Activated naive CD4-positive, alpha-beta T cell treated with anti-CD3 and anti-CD28 coated beads for 36 hours (primary cell): Measurements from ENCODE around the gene TRAPPC2. TPM values are rescaled to one million over a fixed set of nuclear protein-coding genes. Genes with fewer than 3 reads are reported as not detected.
"Not testable (repeated sequence)": the region's sequence is repeated elsewhere in the genome, so short reads cannot be mapped to it uniquely, and the experiment has no call there.

Experiments
- CTCF ChIA-PET: fragments of 350-600 bp; sonication (Branson Sonifier 250); formaldehyde crosslinking; loops from one replicate; lab custom pipeline; 2021; ENCODE audit warnings: antibody characterized with exemption; lab: Charles Lee
- DNase-seq: peaks from one replicate; pipeline ENCODE4 v3.0.0-alpha.2; 2020
- H3K27ac Mint-ChIP-seq: one replicate; pipeline ENCODE4 v1.8.0; 2021; ENCODE audit warnings: mild to moderate bottlenecking, mixed read lengths
- H3K27me3 Mint-ChIP-seq: one replicate; pipeline ENCODE4 v1.8.0; 2021; ENCODE audit warnings: low read depth, mixed read lengths
- H3K36me3 Mint-ChIP-seq: one replicate; pipeline ENCODE4 v1.8.0; 2021; ENCODE audit warnings: low read depth, mixed read lengths
- H3K4me1 Mint-ChIP-seq: one replicate; pipeline ENCODE4 v1.8.0; 2021; ENCODE audit warnings: low read depth, mixed read lengths
- H3K4me3 Mint-ChIP-seq: one replicate; pipeline ENCODE4 v1.8.0; 2021; ENCODE audit warnings: mild to moderate bottlenecking, moderate library complexity, mixed read lengths
- H3K9me3 Mint-ChIP-seq: one replicate; pipeline ENCODE4 v1.8.0; 2021; ENCODE audit warnings: mixed read lengths
- intact Hi-C: fragments of 100-400 bp; cut with micrococcal nuclease; formaldehyde crosslinking; loops from one replicate; pipeline ENCODE4 v1.15.1; 2023
- total RNA-seq, 2 experiments: library from RNA; stranded (reverse); gene quantifications; one replicate each; pipeline ENCODE4 v1.2.3, GENCODE V29; 2021

Gene TRAPPC2
- total RNA-seq, 2 experiments from 2014 or later = 9.6 to 10.7 TPM

- Mint-ChIP-seq H3K9me3 (no peaks in the 10 kb centered on the region), H3K4me3 (peak overlapping the region; percentile 58), H3K36me3 (peaks cover 14% of the 10 kb centered on the region), H3K27me3 (no peaks in the 10 kb centered on the region), H3K4me1 (peaks cover 31% of the 10 kb centered on the region), H3K27ac (peak overlapping the region; percentile 85)
- CTCF ChIA-PET = no interaction called here
- peak; percentile 75 for DNase-seq
- intact Hi-C loops = loop anchor here (1.0 to 5.0 kb wide), 11 partner anchors 8 to 1416 kb away; partner anchors contain the start of genes OFD1, RAB9A, TCEANC and TRAPPC2
Observed at GRCh38 chrX:13742397-13743176, 8.2 kb upstream of the TRAPPC2 start.

- peak overlapping the region; percentile 59 for H3K27ac Mint-ChIP-seq
- no peak for DNase-seq
- intact Hi-C loops = loop anchor here (1.0 to 5.0 kb wide), 8 partner anchors 7 to 1417 kb away; partner anchors contain the start of genes OFD1, RAB9A, TCEANC and TRAPPC2
- CTCF ChIA-PET = no interaction called here
- H3K4me1 Mint-ChIP-seq = peaks cover 32% of the 10 kb centered on the region
- peaks cover 11% of the 10 kb centered on the region for H3K36me3 Mint-ChIP-seq
- H3K4me3 Mint-ChIP-seq = no peak overlapping the region
- H3K27me3 Mint-ChIP-seq = no peaks in the 10 kb centered on the region
- no peaks in the 10 kb centered on the region for H3K9me3 Mint-ChIP-seq
Observed at GRCh38 chrX:13741695-13742094, 7.3 kb upstream of the TRAPPC2 start.

GRCh38 chrX:13733506-13733905 is 914 bp downstream of the TRAPPC2 start:
- DNase-seq = no peak
- intact Hi-C loops = loop anchor here (2.0 to 10.0 kb wide), 2 partner anchors 15 to 1141 kb away; partner anchors contain the start of genes FANCB and MOSPD2
- no peaks in the 10 kb centered on the region for H3K27me3 Mint-ChIP-seq
- H3K27ac Mint-ChIP-seq = peak overlapping the region; percentile 92
- H3K36me3 Mint-ChIP-seq = peaks cover 38% of the 10 kb centered on the region
- peak overlapping the region; percentile 95 for H3K4me3 Mint-ChIP-seq
- H3K9me3 Mint-ChIP-seq = peaks cover 2% of the 10 kb centered on the region
- peaks cover 47% of the 10 kb centered on the region for H3K4me1 Mint-ChIP-seq
- CTCF ChIA-PET = interaction anchor here (0.8 to 1.1 kb wide), 2 partner anchors 12 to 36 kb away, joined by 3 to 5 read pairs; no protein-coding TSS in a partner anchor

GRCh38 chrX:13732246-13733067 is 2.0 kb downstream of the TRAPPC2 start:
- H3K27ac Mint-ChIP-seq = peak overlapping the region; percentile 24
- CTCF ChIA-PET = interaction anchor here (0.7 kb wide), 1 partner anchor 45 kb away, joined by 3 read pairs; no protein-coding TSS in a partner anchor
- peak overlapping the region; percentile 95 for H3K4me3 Mint-ChIP-seq
- H3K9me3 Mint-ChIP-seq = peaks cover 3% of the 10 kb centered on the region
- intact Hi-C loops = loop anchor here (2.0 to 10.0 kb wide), 2 partner anchors 14 to 1142 kb away; partner anchors contain the start of genes FANCB and MOSPD2
- H3K27me3 Mint-ChIP-seq = no peaks in the 10 kb centered on the region
- peaks cover 50% of the 10 kb centered on the region for H3K4me1 Mint-ChIP-seq
- DNase-seq = no peak
- peaks cover 48% of the 10 kb centered on the region for H3K36me3 Mint-ChIP-seq

- Mint-ChIP-seq H3K4me1 (peaks cover 58% of the 10 kb centered on the region), H3K36me3 (peaks cover 62% of the 10 kb centered on the region)
- H3K9me3 Mint-ChIP-seq, H3K27ac Mint-ChIP-seq, H3K27me3 Mint-ChIP-seq, DNase-seq, H3K4me3 Mint-ChIP-seq: not testable (repeated sequence)
- intact Hi-C loops = loop anchor here (10.0 kb wide), 1 partner anchor 1144 kb away; the partner anchor contains the start of genes FANCB and MOSPD2
- CTCF ChIA-PET = interaction anchor here (0.7 kb wide), 1 partner anchor 33 kb away, joined by 4 read pairs; no protein-coding TSS in a partner anchor
Observed at GRCh38 chrX:13730523-13730922, 3.9 kb downstream of the TRAPPC2 start.

- Mint-ChIP-seq H3K4me1 (peaks cover 56% of the 10 kb centered on the region), H3K27ac (peak overlapping the region; percentile 66), H3K36me3 (peaks cover 63% of the 10 kb centered on the region)
- DNase-seq, CTCF ChIA-PET, intact Hi-C loops, H3K4me3 Mint-ChIP-seq, H3K27me3 Mint-ChIP-seq, H3K9me3 Mint-ChIP-seq: not testable (repeated sequence)
Observed at GRCh38 chrX:13726583-13726982, 7.8 kb downstream of the TRAPPC2 start.

GRCh38 chrX:13724878-13725277 is 9.5 kb downstream of the TRAPPC2 start:
- intact Hi-C loops, H3K4me3 Mint-ChIP-seq, H3K27me3 Mint-ChIP-seq, H3K27ac Mint-ChIP-seq, H3K9me3 Mint-ChIP-seq: not testable (repeated sequence)
- CTCF ChIA-PET = interaction anchor here (1.4 kb wide), 1 partner anchor 11 kb away, joined by 3 read pairs; no protein-coding TSS in a partner anchor
- Mint-ChIP-seq H3K36me3 (peaks cover 53% of the 10 kb centered on the region), H3K4me1 (peaks cover 45% of the 10 kb centered on the region)
- peak; percentile 22 for DNase-seq

- Mint-ChIP-seq H3K4me1 (peaks cover 44% of the 10 kb centered on the region), H3K36me3 (peaks cover 38% of the 10 kb centered on the region), H3K27ac (no peak overlapping the region), H3K27me3 (no peaks in the 10 kb centered on the region), H3K4me3 (no peak overlapping the region), H3K9me3 (peaks cover 3% of the 10 kb centered on the region)
- CTCF ChIA-PET = no interaction called here
- intact Hi-C loops = no loop called here
- DNase-seq = no peak
Observed at GRCh38 chrX:13721819-13722519, 12.5 kb downstream of the TRAPPC2 start.

- Mint-ChIP-seq H3K4me1 (peaks cover 40% of the 10 kb centered on the region), H3K27me3 (no peaks in the 10 kb centered on the region), H3K4me3 (no peak overlapping the region), H3K27ac (no peak overlapping the region), H3K9me3 (peaks cover 3% of the 10 kb centered on the region), H3K36me3 (peaks cover 33% of the 10 kb centered on the region)
- intact Hi-C loops = no loop called here
- CTCF ChIA-PET = no interaction called here
- no peak for DNase-seq
Observed at GRCh38 chrX:13721371-13721770, 13.0 kb downstream of the TRAPPC2 start.

- Mint-ChIP-seq H3K9me3 (no peaks in the 10 kb centered on the region), H3K27me3 (no peaks in the 10 kb centered on the region), H3K4me1 (peaks cover 26% of the 10 kb centered on the region), H3K36me3 (peaks cover 26% of the 10 kb centered on the region), H3K27ac (peak overlapping the region; percentile 63), H3K4me3 (no peak overlapping the region)
- CTCF ChIA-PET = no interaction called here
- intact Hi-C loops = loop anchor here (2.0 kb wide), 2 partner anchors 13 to 17 kb away; no protein-coding TSS in a partner anchor
- DNase-seq = no peak
Observed at GRCh38 chrX:13719192-13719856, 15.1 kb downstream of the TRAPPC2 start.
